HG02884 (cell line): ENCODE measurements around the gene MIP.
"Not testable (repeated sequence)": the region's sequence is repeated elsewhere in the genome, so short reads cannot be mapped to it uniquely, and the experiment has no call there.

ENCODE experiments used
- ATAC-seq: cut with Tn5 transposase; IDR thresholded peaks from one replicate; pipeline ENCODE4 v1.9.1; 2021; ENCODE audit warnings: mild to moderate bottlenecking, moderate library complexity; ENCODE audit not compliant: unreplicated experiment

MIP gene

DNA sequence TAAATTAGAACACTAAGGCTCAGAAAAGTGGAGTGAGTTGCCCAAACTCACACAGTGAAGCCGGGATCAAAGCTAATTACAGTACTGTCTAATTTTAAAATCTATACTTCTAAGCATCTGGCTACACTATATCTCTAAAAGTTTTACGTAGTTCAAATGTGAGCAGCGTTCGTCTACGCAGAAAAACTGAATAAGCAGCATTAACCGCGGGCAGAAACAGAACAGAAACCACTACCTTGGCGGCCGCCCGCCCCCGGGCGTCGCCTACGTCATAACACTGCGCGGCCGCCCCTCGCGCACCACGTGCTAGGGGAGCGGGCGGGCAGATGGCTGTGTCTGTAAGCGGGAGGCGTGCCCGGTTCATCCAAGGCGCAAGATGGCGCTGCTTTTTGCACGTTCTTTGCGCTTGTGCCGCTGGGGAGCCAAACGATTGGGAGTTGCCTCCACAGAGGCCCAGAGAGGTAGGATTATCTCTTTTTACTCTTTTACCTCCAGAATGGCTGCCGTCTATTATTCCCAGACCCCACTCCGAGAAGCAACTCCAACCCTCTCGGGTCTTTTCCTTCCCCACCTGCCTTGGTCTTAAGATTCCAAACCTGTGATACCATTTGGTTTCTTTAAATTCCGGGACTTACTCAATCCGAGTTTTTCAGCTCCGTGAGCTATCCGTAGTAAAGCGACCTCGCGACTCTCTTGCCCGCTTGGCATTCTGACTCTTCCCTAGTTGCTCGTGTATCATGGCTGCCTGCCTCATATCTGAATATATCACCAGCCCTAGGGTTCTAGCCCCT is 14.0 kb upstream of the MIP start, which contains the start of gene SPRYD4:
Gene SPRYD4, plus strand, starts transcription at position 363 of the 791 bp plus-strand sequence. Its CDS starts 14 bp downstream, at position 377.
- peak; percentile 82 for ATAC-seq

DNA sequence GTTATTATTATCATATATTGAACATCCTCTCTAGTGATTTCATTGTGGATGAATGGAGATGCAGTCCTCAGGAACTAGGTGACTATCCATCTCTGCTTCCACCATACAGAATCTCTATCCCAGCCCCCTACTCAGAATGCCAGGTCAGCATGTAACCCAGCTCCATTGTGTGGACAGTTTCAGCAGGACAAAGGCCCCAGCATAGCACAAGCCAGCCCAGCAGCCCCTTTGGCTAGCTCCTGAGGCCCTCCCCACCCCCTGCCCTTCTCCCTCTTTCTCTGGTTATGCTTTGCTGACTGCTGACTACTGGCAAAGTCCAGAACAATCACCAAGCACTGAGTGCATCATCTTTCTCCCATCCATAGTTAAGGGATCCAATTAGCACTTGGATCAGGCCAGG is 8.1 kb upstream of the MIP start:
- ATAC-seq = no peak

DNA sequence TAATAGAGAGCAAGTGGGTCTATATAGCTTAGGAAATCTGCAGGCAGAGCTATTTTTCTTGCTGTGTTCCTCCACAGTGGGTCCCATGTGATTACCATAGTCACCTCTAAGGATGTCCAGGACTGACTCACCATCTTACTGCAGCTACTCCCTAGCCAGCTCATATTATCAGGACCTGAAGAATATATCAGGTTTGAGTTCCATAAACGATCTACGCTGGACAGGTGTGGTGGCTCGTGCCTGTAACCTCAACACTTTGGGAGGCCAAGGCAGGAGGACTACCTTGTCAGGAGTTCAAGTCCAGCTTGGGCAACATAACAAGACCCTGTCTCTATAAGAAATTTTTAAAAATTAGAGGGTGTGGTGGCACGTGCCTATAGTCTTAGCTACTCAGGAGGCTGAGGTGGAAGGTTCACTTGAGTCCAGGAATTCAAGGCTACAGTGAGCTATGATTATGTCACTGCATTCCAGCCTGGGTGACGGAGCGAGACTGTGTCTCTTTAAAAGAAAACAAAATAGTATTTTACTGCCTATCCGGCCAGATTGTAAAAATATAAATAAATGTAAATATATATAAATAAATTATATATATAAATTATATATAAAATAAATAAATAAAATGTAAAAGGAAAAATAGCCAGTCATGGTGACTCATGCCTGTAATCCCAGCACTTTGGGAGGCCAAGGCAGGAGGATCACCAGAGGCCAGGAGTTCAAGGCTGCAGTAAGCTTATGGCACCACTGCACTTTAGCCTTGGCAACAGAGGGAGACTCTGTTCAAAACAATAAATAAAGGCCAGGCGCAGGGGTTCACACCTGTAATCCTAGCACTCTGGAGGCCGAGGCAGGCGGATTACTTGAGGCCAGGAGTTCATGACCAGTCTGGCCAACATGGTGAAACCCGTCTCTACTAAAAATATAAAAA is 7.0 kb upstream of the MIP start:
- ATAC-seq = no peak

DNA sequence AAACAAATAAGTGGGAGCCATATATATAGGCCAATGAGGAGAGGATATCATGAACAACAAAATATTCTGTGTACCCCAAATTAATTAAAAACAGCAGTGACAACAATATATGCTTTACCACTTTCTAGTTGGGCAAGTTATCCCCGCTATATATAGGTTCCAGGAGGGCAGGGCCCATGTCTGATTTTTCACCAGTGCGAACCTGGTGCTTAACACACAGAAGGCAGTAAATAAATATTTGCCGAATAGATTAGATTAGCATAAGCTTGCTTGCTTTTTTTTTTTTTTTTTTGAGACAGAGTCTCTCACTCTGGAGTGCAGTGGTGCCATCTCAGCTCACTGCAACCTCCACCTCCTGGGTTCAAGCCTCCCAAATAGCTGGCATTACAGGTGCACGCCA is 3.4 kb upstream of the MIP start:
- no peak for ATAC-seq

DNA sequence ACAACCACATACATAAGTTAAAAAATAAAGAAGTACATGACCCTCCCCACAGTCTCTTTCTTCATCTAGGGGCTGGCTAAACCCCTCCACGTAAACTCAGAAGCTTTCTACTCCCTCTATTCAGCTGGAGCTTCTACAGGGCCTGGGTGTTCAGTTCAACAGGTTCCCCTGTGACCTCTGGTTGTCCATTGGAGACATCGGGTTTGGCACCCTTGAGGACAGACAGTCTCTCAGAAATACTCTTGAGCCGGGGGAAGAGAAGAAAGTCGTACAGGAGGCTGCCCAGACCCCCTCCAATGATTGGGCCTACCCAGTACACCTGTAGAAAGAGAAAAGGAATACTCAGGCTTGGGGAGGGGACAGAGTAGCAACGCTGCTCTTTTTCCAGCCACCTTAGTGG is 3.3 kb downstream of the MIP start:
- ATAC-seq = no peak

DNA sequence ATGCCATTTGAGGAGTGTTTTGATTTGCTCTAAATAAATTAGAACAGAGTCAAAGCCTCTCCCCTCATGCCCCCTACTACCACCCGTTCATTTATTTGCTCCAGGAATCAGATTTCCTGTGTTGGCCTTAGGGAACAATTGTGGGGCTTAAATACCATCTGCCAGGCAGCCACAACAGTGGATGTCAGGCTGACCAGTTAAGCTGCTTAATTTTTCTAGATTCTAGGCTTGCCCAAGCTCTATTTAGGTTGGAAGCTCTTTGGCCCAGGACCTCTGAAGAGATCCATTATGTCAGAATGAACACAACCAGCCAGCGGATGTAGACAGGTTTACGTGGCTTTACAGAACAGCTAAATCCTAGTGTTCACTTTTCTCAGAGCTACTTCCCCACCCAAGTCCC is 4.2 kb downstream of the MIP start:
- no peak for ATAC-seq

DNA sequence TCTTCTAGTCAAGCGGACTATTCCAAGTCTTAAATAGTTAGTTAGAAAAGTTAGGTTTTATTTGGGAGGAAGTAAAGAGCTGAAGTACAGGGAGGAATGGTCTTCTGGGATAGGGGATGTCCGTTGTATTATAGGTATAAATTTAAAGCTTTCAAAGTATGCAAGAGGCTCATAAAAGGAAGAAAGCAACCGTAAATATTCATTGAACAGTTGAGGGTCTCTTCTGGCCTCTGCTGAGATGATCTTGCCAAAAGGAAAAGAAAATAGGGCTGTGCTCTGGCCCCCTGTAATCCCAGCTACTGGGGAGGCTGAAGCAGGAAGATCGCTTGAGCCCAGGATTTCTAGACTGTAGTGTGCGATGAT is 4.9 kb downstream of the MIP start:
- ATAC-seq = no peak

DNA sequence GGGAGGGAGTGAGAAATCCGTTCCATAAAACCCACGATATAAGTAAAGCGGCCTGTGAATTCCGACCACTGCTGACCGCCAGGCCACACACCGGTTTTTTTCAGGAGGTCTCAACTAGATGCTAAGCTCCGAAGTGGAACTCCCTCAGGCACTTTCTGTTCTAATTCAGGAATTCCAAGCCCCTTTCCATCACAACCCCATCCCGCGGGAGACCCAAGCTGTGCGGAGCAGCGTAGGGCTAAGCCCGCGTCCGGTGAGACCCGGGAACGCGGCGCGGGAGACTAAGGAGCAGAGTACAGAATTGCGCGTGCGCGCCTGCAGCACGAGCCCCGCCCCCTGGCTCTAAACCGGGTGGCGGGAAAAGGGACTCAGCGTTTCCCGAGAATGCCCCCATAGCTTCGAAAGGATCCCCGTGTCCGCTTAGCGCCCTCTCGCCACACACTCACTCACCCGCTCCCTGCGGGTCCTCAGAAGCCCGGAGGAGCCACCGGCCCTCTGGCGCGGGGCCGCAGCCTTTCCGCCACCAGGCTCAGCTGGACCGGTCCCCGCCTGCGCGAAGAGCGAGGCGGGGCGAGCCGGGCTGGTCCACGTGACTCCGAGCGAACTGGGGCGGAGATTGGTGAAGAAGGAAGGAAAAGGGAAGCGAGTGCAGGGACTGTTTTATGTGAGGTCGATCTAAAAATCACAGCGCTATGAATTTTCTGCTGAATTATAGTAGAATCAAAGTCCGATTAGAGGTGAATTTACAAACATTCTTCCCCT is 5.4 kb downstream of the MIP start, which contains the start of gene TIMELESS:
Gene TIMELESS, minus strand, starts transcription at position 567 of the 762 bp plus-strand sequence. CDS start 15,256 bp downstream, outside the sequence.
- ATAC-seq = peak; percentile 92

DNA sequence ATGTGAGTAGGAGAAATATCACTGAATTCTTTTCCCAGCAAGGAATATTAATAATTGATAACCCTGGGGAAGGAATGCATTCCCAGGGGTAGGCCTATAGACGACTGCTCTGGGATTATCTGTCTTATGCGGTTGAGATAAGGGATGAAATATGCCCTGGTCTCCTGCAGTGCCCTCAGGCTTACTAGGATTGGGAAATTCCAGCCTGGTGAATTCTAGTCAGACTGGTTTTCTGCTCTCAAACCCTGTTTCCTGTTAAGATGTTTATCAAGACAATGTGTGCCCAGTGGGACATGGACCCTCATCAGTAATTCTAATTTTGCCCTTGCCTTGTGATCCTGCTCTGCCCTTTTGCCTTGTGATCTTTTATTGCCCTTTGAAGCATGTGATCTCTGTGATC is 11.2 kb downstream of the MIP start:
- ATAC-seq = not testable (repeated sequence)

DNA sequence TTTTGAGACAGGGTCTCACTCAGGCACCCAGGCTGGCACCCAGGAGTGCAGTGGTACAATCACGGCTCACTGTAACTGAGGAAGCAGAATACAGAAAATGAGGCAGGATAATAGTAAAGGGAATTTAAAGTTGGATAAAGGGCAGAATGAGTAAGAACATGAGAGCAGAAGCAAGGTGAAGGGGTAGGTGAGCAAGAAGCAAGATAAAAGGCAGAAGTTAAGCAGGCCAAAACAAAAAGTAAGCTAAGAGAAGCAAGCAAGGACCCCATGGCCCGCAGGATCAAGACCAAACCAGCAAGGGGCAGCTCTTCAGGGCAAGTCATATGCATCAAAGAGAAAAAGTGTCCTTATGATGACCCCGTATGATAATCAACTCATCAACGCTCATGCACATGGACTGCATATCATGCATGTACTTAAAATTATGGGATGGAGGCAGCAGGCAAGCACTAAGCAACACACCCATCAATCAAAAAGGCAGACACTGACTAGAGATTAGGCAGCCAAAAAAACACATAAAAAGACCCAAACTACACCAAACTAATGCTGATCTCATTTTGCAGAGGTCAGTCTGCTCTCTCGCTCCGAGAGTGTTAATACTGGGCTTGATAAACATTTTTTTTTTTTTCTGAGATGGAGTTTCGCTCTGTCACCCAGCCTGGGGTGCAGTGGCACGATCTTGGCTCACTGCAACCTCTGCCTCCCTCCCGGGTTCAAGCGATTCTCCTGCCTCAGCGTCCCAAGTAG is 16.9 kb downstream of the MIP start:
- ATAC-seq = no peak

DNA sequence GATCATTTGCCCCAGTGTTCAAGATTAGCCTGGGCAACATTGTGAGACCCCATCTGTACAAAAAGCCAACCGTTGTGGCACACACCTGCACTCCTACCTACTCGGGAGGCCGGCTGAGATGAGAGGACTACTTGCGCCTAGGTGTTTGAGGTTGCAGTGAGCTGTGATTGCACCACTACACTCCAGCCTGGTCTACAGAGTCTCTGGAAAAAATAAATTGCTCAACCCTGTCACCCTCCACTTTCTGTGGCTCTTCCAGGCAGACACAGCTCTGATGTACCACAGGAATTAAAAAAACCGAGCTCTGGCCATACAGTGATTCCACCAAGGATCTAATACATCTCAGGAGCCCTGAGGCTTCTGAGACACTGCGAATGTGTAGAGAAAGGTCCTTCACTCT is 19.6 kb downstream of the MIP start:
- no peak for ATAC-seq

DNA sequence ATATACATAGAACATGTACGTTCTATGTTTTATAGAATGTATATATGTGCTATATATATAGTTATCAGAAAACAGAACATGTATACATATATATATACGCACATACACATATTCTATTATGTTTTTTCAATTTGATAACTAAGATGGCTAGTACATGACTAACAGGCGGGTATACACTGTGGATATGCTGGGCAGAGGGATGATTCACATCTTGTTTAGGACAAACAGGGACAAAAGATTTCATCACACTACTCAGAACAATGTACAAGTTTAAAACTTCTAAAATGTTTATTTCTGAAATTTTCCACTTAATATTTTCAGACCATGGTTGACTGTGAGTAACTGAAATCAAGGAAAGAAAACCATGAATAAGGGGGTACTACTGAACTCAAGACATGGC is 22.6 kb downstream of the MIP start:
- no peak for ATAC-seq

DNA sequence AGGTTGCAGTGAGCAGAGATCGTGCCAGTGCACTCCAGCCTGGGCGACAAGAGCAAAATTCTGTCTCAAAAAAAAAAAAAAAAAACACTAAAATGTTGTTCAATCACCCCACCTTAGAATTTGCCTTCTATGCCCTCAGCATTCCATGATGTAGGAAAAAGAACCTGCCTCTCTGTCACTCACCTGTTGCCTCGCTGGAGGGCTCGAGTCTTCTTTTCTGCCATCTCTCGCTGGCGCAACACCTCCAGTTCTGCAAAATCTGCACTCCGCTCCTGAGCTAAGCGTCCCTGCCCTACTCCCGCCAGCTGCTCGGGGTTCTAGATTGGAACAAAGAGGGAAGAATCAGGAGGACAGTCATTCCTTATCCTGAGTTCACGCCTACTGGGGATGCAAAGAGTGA is 23.2 kb downstream of the MIP start:
- ATAC-seq = no peak

DNA sequence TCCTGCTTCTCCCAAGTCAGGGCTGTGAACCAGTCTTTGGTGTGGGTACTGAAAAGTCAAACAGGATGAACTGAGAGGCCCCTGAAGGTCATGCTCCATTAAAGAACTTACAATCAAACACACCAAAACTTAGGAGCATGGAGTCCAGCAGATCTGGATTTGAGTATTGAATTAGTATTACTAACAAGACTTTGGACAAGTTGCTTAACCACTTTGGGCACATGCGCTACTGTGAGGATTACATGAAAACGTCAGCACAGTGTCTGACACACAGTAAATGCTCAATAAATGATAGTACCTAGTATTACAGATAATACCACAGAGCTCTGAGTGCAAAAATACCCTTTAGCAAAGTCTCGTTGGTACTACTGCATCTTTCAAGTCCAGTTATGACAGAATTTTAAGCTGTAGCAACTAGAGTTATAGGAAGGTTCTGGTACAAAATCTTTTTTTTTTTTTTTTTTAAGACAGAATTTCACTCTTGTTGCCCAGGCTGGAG is 28.5 kb downstream of the MIP start:
- no peak for ATAC-seq

DNA sequence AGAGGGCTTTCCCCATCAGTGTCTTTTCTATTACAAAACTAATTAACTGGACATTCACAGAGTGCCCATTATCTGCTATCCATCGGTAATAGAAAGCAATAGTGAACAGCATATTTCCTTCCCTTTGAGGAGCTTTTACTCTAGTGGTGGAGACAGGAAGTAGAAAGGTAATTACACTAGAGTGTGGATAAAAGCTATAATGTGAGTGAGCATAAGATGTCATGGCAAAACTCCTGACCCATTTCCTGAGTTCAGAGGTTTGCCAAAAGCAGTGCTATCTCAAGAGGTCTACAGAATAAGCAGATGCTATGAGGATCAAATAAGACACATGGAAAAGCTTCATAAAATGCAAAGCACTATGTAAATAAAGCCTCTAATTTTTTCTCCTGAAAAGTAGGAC is 29.3 kb downstream of the MIP start:
- ATAC-seq = no peak

DNA sequence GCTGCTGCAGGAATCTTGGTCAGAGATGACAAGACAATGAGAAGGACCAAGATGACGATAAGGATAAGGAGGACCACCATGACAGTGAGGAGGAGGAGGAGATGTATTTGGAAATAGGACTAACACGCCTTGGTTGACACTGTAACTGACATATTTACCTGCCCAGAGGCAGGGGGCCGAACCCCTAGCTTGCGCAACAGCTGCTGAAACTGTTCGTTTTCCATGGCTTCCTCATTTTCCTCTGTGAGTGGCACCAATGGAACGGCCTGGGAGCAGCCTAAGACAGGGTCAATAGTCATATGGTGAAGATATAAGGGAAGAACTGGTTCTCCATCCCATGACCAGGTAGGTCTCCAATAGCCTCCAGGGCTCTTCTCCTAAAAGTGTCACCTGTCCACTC is 34.0 kb downstream of the MIP start:
- ATAC-seq = no peak

DNA sequence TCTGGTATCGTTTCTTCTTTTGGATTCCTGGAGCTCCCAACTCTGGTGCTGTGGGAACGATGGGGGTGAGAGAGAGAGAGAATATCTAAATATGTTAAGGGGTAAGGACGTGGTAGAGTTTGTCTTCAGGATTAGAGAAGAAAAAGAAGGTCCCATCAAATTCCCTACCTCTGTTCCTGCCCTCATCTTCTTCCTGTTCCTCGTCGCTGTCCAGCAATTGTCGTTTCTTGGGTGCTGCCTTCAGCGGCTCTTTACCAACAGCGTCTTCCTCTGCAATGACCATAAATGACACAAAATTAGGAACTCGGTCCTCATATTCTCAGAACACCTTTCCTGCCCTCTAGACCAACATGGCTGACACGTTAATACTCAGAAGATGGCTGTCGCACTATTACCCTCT is 36.7 kb downstream of the MIP start:
- ATAC-seq = no peak

DNA sequence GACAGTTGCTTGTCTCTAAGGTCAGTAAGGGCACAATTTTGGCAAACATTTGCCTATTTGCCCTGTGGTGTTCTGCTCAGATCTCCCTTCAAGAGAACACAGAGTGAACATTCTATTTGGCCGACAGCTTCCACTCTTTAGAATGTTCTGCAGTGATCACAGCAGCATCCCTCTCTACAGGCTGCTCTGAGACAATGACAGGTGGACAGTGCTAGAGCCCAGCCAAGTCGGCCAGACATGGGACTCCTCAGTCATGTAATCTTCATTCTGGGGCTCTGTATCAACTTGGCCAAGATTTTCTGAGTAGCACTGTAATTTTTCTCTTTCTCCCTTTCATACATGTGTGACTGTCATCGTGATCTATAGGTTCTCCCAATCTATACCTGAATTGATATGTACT is 40.1 kb downstream of the MIP start:
- no peak for ATAC-seq

DNA sequence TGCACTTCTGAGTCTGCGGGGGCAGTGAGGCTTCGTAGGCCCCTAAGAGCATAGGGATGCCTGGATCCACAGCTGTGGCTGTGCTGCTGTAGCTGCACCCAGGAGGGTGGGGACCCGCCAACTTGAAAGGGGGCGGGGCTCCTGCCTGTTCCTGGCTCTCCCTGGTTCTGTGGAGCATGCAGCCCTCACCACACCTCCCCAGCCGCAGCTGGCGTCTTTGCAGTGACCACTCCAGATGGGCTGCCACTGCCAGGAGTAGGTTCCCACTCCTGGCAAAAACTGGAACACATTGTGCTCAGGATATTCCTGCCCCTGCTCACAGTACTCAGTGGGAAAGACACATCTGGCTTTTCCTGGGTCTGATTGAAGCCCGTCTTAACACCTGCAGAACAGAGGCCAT is 41.1 kb downstream of the MIP start:
- ATAC-seq = no peak
